H1 (cell line): Measurements from ENCODE around the gene DHRS13. TPM values are rescaled to one million over a fixed set of nuclear protein-coding genes. Genes with fewer than 3 reads are reported as not detected.

Source experiments
- CTCF ChIA-PET: fragments of 300-600 bp; sonication (Branson Sonifier 250); formaldehyde crosslinking; loops from one replicate; lab custom pipeline; 2021; ENCODE audit not compliant: partially characterized antibody; lab: Charles Lee
- POLR2A ChIA-PET: fragments of 300-600 bp; sonication (Branson Sonifier 250); formaldehyde crosslinking; loops from one replicate; lab custom pipeline; 2021; ENCODE audit warnings: inconsistent platforms; ENCODE audit not compliant: partially characterized antibody; lab: Charles Lee
- DNase-seq, 2 experiments: peaks; one replicate each; pipeline versions ENCODE4 v3.0.0 to v3.0.0-alpha.2; 2010 to 2022; ENCODE audit warnings: low spot score in 2 of 2, low read depth in 1 of 2, mixed read lengths in 1 of 2
- FAIRE-seq: peaks from 2 replicates; lab custom pipeline; 2011; peaks lifted over from hg19 to GRCh38; lab: Jason Lieb, UNC
- H2AFZ ChIP-seq: 2 replicates; pipeline ENCODE4 v1.8.1; 2012; ENCODE audit warnings: low read length, inconsistent platforms
- H2AK5ac ChIP-seq: 2 replicates; pipeline ENCODE4 v1.6.1; 2013; ENCODE audit warnings: low read depth, low read length
- H2BK120ac ChIP-seq: replicated peaks from 2 replicates; pipeline ENCODE3; 2013; ENCODE audit warnings: low read depth, low read length, inconsistent platforms
- H2BK12ac ChIP-seq: 2 replicates; pipeline ENCODE4 v1.6.1; 2013; ENCODE audit warnings: low read depth, low read length
- H2BK15ac ChIP-seq: 2 replicates; pipeline ENCODE4 v1.6.1; 2013; ENCODE audit warnings: low read length
- H2BK20ac ChIP-seq: 2 replicates; pipeline ENCODE4 v1.6.1; 2013; ENCODE audit warnings: low read length
- H2BK5ac ChIP-seq: 2 replicates; pipeline ENCODE4 v1.6.1; 2013; ENCODE audit warnings: low read depth, low read length
- H3K14ac ChIP-seq: 2 replicates; pipeline ENCODE4 v1.6.1; 2013; ENCODE audit warnings: inconsistent platforms; ENCODE audit not compliant: insufficient read length
- H3K18ac ChIP-seq: 2 replicates; pipeline ENCODE4 v1.6.1; 2013; ENCODE audit warnings: low read length; ENCODE audit errors: extremely low read depth
- H3K23ac ChIP-seq: 2 replicates; pipeline ENCODE4 v1.6.1; 2013; ENCODE audit warnings: inconsistent platforms; ENCODE audit not compliant: insufficient read length
- H3K23me2 ChIP-seq: 2 replicates; pipeline ENCODE4 v1.6.1; 2013; ENCODE audit warnings: low read depth, low read length
- H3K27ac ChIP-seq: 2 replicates; pipeline ENCODE4 v1.6.1; 2011; ENCODE audit warnings: low read depth, low read length, inconsistent platforms
- H3K27me3 ChIP-seq, 4 experiments: replicated peaks in 1 of 4; 1 replicate in 1 of 4; 2 replicates in 3 of 4; pipeline versions ENCODE4 v1.6.1 to v1.8.1; 2011 to 2013; ENCODE audit warnings: low read length in 3 of 4, mild to moderate bottlenecking in 3 of 4, inconsistent platforms in 2 of 4, mixed read lengths in 2 of 4, moderate library complexity in 1 of 4; ENCODE audit not compliant: control insufficient read depth in 3 of 4, insufficient read depth in 3 of 4; ENCODE audit errors: extremely low read depth in 1 of 4
- H3K36me3 ChIP-seq, 4 experiments: 2 replicates each; pipeline versions ENCODE4 v1.6.1 to v1.8.1; 2011 to 2013; ENCODE audit warnings: mild to moderate bottlenecking in 4 of 4, low read length in 3 of 4, moderate library complexity in 2 of 4, control low read depth in 1 of 4, inconsistent platforms in 1 of 4; ENCODE audit not compliant: insufficient read depth in 4 of 4, control insufficient read depth in 2 of 4
- H3K4ac ChIP-seq: replicated peaks from 2 replicates; pipeline ENCODE3; 2013; ENCODE audit warnings: low read length, low read depth, mixed read lengths, inconsistent platforms; ENCODE audit not compliant: insufficient read length
- H3K4me1 ChIP-seq, 4 experiments: replicated peaks in 1 of 4; 1 replicate in 1 of 4; 2 replicates in 3 of 4; pipeline versions ENCODE4 v1.6.1 to v1.8.1; 2011 to 2013; ENCODE audit warnings: low read length in 3 of 4, inconsistent platforms in 2 of 4, mixed read lengths in 1 of 4; ENCODE audit not compliant: insufficient read depth in 4 of 4, control insufficient read depth in 3 of 4
- H3K4me2 ChIP-seq, 2 experiments: 2 replicates each; pipeline versions ENCODE4 v1.6.1 to v1.8.1; 2011 to 2013; ENCODE audit warnings: low read depth in 2 of 2, low read length in 2 of 2, control low read depth in 1 of 2, inconsistent platforms in 1 of 2, mild to moderate bottlenecking in 1 of 2; ENCODE audit not compliant: insufficient read depth in 1 of 2
- H3K4me3 ChIP-seq, 4 experiments: fragments of 200-600, 300-600 bp in 1 of 4; sonication (generic), shearing (Covaris generic), sonication (Bioruptor Twin) in 1 of 4; 2 replicates each; pipeline versions ENCODE4 v1.5.1 to v1.8.1; 2011 to 2016; ENCODE audit warnings: low read length in 4 of 4, low read depth in 3 of 4, control low read depth in 2 of 4, inconsistent platforms in 2 of 4, mild to moderate bottlenecking in 2 of 4, mixed read lengths in 1 of 4, moderate library complexity in 1 of 4; ENCODE audit not compliant: insufficient read depth in 2 of 4; ENCODE audit errors: extremely low read depth in 1 of 4
- H3K56ac ChIP-seq: replicated peaks from 2 replicates; pipeline ENCODE3; 2013; ENCODE audit warnings: low read depth, mild to moderate bottlenecking, mixed read lengths, low read length, inconsistent platforms; ENCODE audit not compliant: insufficient read length
- H3K79me1 ChIP-seq: 2 replicates; pipeline ENCODE4 v1.6.1; 2013; ENCODE audit warnings: low read depth, low read length, control low read depth
- H3K79me2 ChIP-seq, 2 experiments: 2 replicates each; pipeline versions ENCODE4 v1.6.1 to v1.8.1; 2012 to 2013; ENCODE audit warnings: low read length in 2 of 2, mild to moderate bottlenecking in 2 of 2, inconsistent platforms in 1 of 2; ENCODE audit not compliant: insufficient read depth in 2 of 2, control insufficient read depth in 1 of 2
- H3K9ac ChIP-seq, 4 experiments: replicated peaks in 1 of 4; 1 replicate in 1 of 4; 2 replicates in 3 of 4; pipeline versions ENCODE4 v1.6.1 to v1.8.1; 2011 to 2013; ENCODE audit warnings: low read depth in 3 of 4, low read length in 3 of 4, control low read depth in 2 of 4, mild to moderate bottlenecking in 2 of 4, moderate library complexity in 2 of 4, inconsistent platforms in 1 of 4; ENCODE audit errors: extremely low read depth in 1 of 4
- H3K9me3 ChIP-seq, 2 experiments: 2 replicates each; pipeline versions ENCODE4 v1.6.1 to v1.8.1; 2012 to 2013; ENCODE audit warnings: mild to moderate bottlenecking in 2 of 2, moderate library complexity in 2 of 2, control low read depth in 1 of 2, inconsistent platforms in 1 of 2, low read depth in 1 of 2, low read length in 1 of 2, mixed read lengths in 1 of 2; ENCODE audit not compliant: insufficient read depth in 2 of 2
- H4K20me1 ChIP-seq, 2 experiments: replicated peaks in 1 of 2; 2 replicates each; pipeline versions ENCODE3 to v1.8.1; 2011 to 2013; ENCODE audit warnings: inconsistent platforms in 2 of 2, low read length in 2 of 2, mild to moderate bottlenecking in 1 of 2; ENCODE audit not compliant: insufficient read depth in 2 of 2, control insufficient read depth in 1 of 2
- H4K5ac ChIP-seq: 2 replicates; pipeline ENCODE4 v1.6.1; 2013; ENCODE audit warnings: low read length, low read depth, mixed read lengths, inconsistent platforms; ENCODE audit not compliant: insufficient read length
- H4K8ac ChIP-seq: 2 replicates; pipeline ENCODE4 v1.8.0; 2013; ENCODE audit warnings: mild to moderate bottlenecking, moderate library complexity, low read length, inconsistent platforms; ENCODE audit not compliant: insufficient read depth; ENCODE audit errors: extremely low read depth
- H4K91ac ChIP-seq: replicated peaks from 2 replicates; pipeline ENCODE3; 2013; ENCODE audit warnings: low read length, mixed read lengths, inconsistent platforms; ENCODE audit not compliant: insufficient read length
- CBX5 ChIP-seq: fragments of 300-800, 300-1000 bp; sonication (generic); IDR thresholded peaks from 2 replicates; pipeline ENCODE4 v1.7.1; 2016; ENCODE audit warnings: antibody characterized with exemption, low read length, low read depth
- EGR1 ChIP-seq: IDR thresholded peaks from 2 replicates; pipeline ENCODE4 v1.6.1; 2011; ENCODE audit warnings: low read depth, low read length, borderline replicate concordance
- FOSL1 ChIP-seq: IDR thresholded peaks from 2 replicates; pipeline ENCODE4 v1.6.1; 2011; ENCODE audit warnings: mild to moderate bottlenecking, low read depth, low read length, moderate library complexity; ENCODE audit not compliant: insufficient read depth
- KDM4A ChIP-seq: IDR thresholded peaks from one replicate; pipeline ENCODE4 v1.7.1; 2012; ENCODE audit warnings: low read depth, mild to moderate bottlenecking, moderate library complexity, low read length, inconsistent platforms; ENCODE audit not compliant: severe bottlenecking
- RNF2 ChIP-seq: fragments of 200-900, 300-1000 bp; sonication (generic); IDR thresholded peaks from 2 replicates; pipeline ENCODE4 v1.7.1; 2016; ENCODE audit warnings: borderline replicate concordance, low read depth, mild to moderate bottlenecking, antibody characterized with exemption, low read length; ENCODE audit not compliant: poor library complexity, severe bottlenecking; ENCODE audit errors: missing control alignments
- SIX5 ChIP-seq: IDR thresholded peaks from 2 replicates; pipeline ENCODE4 v1.6.1; 2011; ENCODE audit warnings: mild to moderate bottlenecking, low read depth, low read length
- WGBS, 2 experiments: shearing (Covaris generic) in 1 of 2; methylation state at CpG; one replicate each; pipeline versions ENCODE4 v1.1.6 to v1.1.7; 2013 to 2015; ENCODE audit warnings: low lambda C conversion rate in 2 of 2, mixed read lengths in 2 of 2, inconsistent platforms in 1 of 2, low coverage in 1 of 2, missing lambda C conversion rate in 1 of 2; ENCODE audit not compliant: insufficient replicate concordance in 2 of 2, insufficient coverage in 1 of 2, insufficient read length in 1 of 2; ENCODE audit errors: extremely low coverage in 1 of 2, missing lambda C conversion rate in 1 of 2; 5-methylcytosine and 5-hydroxymethylcytosine counted together
- polyA plus RNA-seq, 7 experiments: library from polyadenylated mRNA; depleted of rRNA in 3 of 7; stranded (reverse) in 5 of 7; unstranded in 2 of 7; fragments of >200 nt in 5 of 7; fragments of 200-250 nt in 2 of 7; gene quantifications; 1 replicate in 5 of 7; 2 replicates in 1 of 7; 4 replicates in 1 of 7; pipeline versions ENCODE4 v1.2.1 to v1.2.3, GENCODE V29; 2011 to 2013; ENCODE audit warnings: missing spikeins in 2 of 7, mixed read lengths in 2 of 7
- total RNA-seq: library from RNA; stranded (reverse); fragmentation: NEBNext Ultra II Directional; extraction: Animal tissue kit (Norgen Biotek cat#: 25700); gene quantifications from 2 replicates; pipeline ENCODE4 v1.2.1, GENCODE V29; 2021
- TF ChIP-seq, protein P1 (sequence below): IDR thresholded peaks from 2 replicates; pipeline ENCODE4 v1.6.1; 2011; ENCODE audit warnings: low read length, improper control_type of control experiment

DHRS13 gene
- total and polyA plus RNA-seq, 2 of the 8 experiments (the other 6 are each of a cell fraction or from before 2014, with no cell fraction given) = 23.7 to 30.0 TPM

DNA sequence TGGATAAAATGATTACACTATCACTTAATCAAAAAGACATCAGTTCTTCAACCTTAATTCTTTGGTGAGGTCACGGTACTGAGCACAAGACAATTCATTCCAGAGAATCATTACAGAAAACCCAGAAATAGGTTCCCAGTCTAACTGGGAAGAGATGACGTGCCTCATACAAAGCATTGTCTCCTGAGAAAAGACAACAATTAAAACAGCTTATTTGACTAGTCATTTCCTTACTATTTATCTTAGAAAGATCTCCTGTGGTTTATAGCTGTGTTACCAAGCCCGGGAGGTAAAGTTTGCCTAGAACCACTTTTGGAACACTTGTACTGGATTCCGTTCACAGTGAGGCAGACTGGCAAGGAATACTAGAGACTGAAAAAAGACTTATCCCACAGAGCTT, 43.4 kb upstream of the DHRS13 start:
- H3K27ac ChIP-seq = no peak overlapping the region
- H2BK15ac ChIP-seq = no peak overlapping the region
- H3K79me1 ChIP-seq = peaks cover 4% of the 10 kb centered on the region
- ChIA-PET CTCF (interaction anchor here (0.8 to 1.3 kb wide), 2 partner anchors 9 to 42 kb away, joined by 3 to 4 read pairs; no protein-coding TSS in a partner anchor), POLR2A (interaction anchor here (1.2 to 6.3 kb wide), 4 partner anchors 11 to 29 kb away, joined by 3 to 73 read pairs (median 6); no protein-coding TSS in a partner anchor)
- no peak overlapping the region for H3K9ac ChIP-seq
- H3K4ac ChIP-seq = no peak overlapping the region
- H4K91ac ChIP-seq = no peak overlapping the region
- no peaks in the 10 kb centered on the region for H3K27me3 ChIP-seq
- peaks cover 9 to 13% of the 10 kb centered on the region in 2 experiments for H4K20me1 ChIP-seq
- no peak overlapping the region for H3K56ac ChIP-seq
- H4K5ac ChIP-seq = no peak overlapping the region
- no peak overlapping the region for H2BK5ac ChIP-seq
- peaks cover 5% of the 10 kb centered on the region; the same call in 1 of the 2 replicates for H3K23me2 ChIP-seq
- no peaks in the 10 kb centered on the region for H3K9me3 ChIP-seq
- H2BK120ac ChIP-seq = no peak overlapping the region
- H3K4me2 ChIP-seq = no peak overlapping the region
- no peak overlapping the region for H2AK5ac ChIP-seq
- no peak overlapping the region for H3K14ac ChIP-seq
- no peak overlapping the region for H3K18ac ChIP-seq
- no peak overlapping the region for H3K4me3 ChIP-seq
- peaks cover 0 to 6% (median 3%) of the 10 kb centered on the region in 4 experiments; a peak in 4 of 7 replicates for H3K4me1 ChIP-seq
- no peak overlapping the region for H3K23ac ChIP-seq
- H3K79me2 ChIP-seq = peaks cover 63 to 95% of the 10 kb centered on the region in 2 experiments
- 85% methylated on average over 4 of the region's 4 CpGs; no CpG with 5 or more reads in 1 of the 2 experiments for WGBS, 2 experiments
- H2AFZ ChIP-seq = no peak overlapping the region
- peaks cover 0 to 29% (median 4%) of the 10 kb centered on the region in 4 experiments; a peak in 4 of 8 replicates for H3K36me3 ChIP-seq
- no peak overlapping the region for H2BK20ac ChIP-seq
- no peak for DNase-seq
- H4K8ac ChIP-seq = no peak overlapping the region
- H2BK12ac ChIP-seq = no peak overlapping the region
- FAIRE-seq = no peak
- TF ChIP-seq, protein P1, sequence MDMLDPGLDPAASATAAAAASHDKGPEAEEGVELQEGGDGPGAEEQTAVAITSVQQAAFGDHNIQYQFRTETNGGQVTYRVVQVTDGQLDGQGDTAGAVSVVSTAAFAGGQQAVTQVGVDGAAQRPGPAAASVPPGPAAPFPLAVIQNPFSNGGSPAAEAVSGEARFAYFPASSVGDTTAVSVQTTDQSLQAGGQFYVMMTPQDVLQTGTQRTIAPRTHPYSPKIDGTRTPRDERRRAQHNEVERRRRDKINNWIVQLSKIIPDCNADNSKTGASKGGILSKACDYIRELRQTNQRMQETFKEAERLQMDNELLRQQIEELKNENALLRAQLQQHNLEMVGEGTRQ = no peak
- TF ChIP-seq RNF2 (no peak), FOSL1 (no peak), SIX5 (no peak), KDM4A (no peak), CBX5 (no peak), EGR1 (no peak)
